Parathyroid adenoma (tissue), 2 donors: ENCODE measurements around the gene ABLIM1.

Experiments
- H2AFZ ChIP-seq: fragments of 300-600 bp; sonication (generic); one replicate; pipeline ENCODE4 v1.7.0; 2017; ENCODE audit warnings: antibody characterized with exemption, mild to moderate bottlenecking
- H3K27ac ChIP-seq: fragments of 300-600 bp; sonication (generic); one replicate; pipeline ENCODE4 v1.7.0; 2017
- H3K27me3 ChIP-seq: fragments of 300-600 bp; sonication (generic); one replicate; pipeline ENCODE4 v1.7.0; 2017; ENCODE audit warnings: low read length; ENCODE audit not compliant: control insufficient read depth, insufficient read depth
- H3K36me3 ChIP-seq: fragments of 300-600 bp; sonication (generic); one replicate; pipeline ENCODE4 v1.7.0; 2017; ENCODE audit warnings: low read length; ENCODE audit not compliant: control insufficient read depth, insufficient read depth
- H3K4me1 ChIP-seq: fragments of 300-600 bp; sonication (generic); one replicate; pipeline ENCODE4 v1.7.0; 2017; ENCODE audit warnings: control low read depth
- H3K4me2 ChIP-seq: fragments of 300-600 bp; sonication (generic); one replicate; pipeline ENCODE4 v1.7.0; 2017; ENCODE audit warnings: low read length
- H3K4me3 ChIP-seq: fragments of 300-600 bp; sonication (generic); one replicate; pipeline ENCODE4 v1.7.0; 2017; ENCODE audit warnings: low read depth, low read length
- H3K79me2 ChIP-seq: fragments of 300-600 bp; sonication (generic); one replicate; pipeline ENCODE4 v1.7.0; 2017; ENCODE audit warnings: control low read depth
- H3K9ac ChIP-seq: fragments of 300-600 bp; sonication (generic); one replicate; pipeline ENCODE4 v1.7.0; 2017; ENCODE audit warnings: mild to moderate bottlenecking
- H3K9me3 ChIP-seq: fragments of 300-600 bp; sonication (generic); one replicate; pipeline ENCODE4 v1.7.0; 2017; ENCODE audit warnings: low read length; ENCODE audit not compliant: control insufficient read depth
- TF ChIP-seq, protein P1 (sequence below): fragments of 300-600 bp; sonication (generic); IDR thresholded peaks from one replicate; pipeline ENCODE4 v1.7.0; 2017; ENCODE audit warnings: antibody characterized with exemption, mild to moderate bottlenecking
- donor health status: primary hyperparathyroidism.

ABLIM1 gene

DNA sequence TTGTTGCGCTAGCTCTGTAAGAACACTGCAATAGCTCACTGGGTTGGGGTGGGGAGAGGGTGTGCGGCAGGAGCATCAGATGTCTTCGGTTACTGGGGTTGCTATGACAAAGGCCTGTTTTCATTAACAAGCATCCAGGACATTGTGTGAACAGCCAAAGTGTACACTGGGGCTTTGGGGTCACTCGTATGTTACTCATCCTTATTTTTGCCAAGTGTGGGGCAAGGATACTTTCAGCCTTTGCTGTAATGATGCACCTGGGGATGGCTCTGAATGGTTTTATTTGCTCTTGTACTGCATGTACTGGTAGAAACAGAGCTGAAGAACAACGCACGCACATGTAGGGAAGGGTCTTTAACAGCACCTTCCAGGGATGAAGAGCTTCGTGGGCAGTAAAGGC, 180.8 kb downstream of the ABLIM1 start:
- no peaks in the 10 kb centered on the region for H3K79me2 ChIP-seq
- no peak overlapping the region for H3K9ac ChIP-seq
- no peak overlapping the region for H3K4me2 ChIP-seq
- no peak overlapping the region for H2AFZ ChIP-seq
- TF ChIP-seq, protein P1, sequence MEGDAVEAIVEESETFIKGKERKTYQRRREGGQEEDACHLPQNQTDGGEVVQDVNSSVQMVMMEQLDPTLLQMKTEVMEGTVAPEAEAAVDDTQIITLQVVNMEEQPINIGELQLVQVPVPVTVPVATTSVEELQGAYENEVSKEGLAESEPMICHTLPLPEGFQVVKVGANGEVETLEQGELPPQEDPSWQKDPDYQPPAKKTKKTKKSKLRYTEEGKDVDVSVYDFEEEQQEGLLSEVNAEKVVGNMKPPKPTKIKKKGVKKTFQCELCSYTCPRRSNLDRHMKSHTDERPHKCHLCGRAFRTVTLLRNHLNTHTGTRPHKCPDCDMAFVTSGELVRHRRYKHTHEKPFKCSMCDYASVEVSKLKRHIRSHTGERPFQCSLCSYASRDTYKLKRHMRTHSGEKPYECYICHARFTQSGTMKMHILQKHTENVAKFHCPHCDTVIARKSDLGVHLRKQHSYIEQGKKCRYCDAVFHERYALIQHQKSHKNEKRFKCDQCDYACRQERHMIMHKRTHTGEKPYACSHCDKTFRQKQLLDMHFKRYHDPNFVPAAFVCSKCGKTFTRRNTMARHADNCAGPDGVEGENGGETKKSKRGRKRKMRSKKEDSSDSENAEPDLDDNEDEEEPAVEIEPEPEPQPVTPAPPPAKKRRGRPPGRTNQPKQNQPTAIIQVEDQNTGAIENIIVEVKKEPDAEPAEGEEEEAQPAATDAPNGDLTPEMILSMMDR, result no peak
- H3K9me3 ChIP-seq, result no peaks in the 10 kb centered on the region
- H3K4me1 ChIP-seq, result peaks cover 5% of the 10 kb centered on the region
- no peak overlapping the region for H3K27ac ChIP-seq
- no peaks in the 10 kb centered on the region for H3K36me3 ChIP-seq
- no peak overlapping the region for H3K4me3 ChIP-seq
- no peaks in the 10 kb centered on the region for H3K27me3 ChIP-seq

DNA sequence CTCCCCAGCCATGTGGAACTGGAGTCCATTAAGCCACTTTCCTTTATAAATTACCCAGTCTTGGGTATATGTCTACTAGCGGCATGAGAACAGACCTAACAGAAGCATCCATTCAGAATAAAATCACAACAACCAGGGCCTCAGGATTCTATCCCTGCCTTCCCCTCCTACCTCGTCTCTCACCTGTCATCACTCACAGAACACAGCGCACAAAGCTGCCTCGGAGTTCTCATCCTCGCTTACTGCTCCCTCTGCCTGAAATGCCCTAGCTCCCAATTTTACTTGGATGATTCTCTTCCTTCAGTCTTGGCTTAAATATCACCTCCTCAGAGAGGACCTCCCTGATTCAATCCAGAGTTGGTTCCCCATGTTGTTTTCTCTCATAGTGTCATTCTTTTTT, 183.1 kb downstream of the ABLIM1 start:
- Histone ChIP-seq H3K4me1 (peaks cover 5% of the 10 kb centered on the region), H3K36me3 (no peaks in the 10 kb centered on the region), H3K9ac (no peak overlapping the region), H3K4me2 (no peak overlapping the region), H3K27ac (no peak overlapping the region), H3K27me3 (no peaks in the 10 kb centered on the region), H2AFZ (no peak overlapping the region), H3K4me3 (no peak overlapping the region), H3K79me2 (no peaks in the 10 kb centered on the region), H3K9me3 (no peaks in the 10 kb centered on the region)
- TF ChIP-seq, protein P1, result no peak

DNA sequence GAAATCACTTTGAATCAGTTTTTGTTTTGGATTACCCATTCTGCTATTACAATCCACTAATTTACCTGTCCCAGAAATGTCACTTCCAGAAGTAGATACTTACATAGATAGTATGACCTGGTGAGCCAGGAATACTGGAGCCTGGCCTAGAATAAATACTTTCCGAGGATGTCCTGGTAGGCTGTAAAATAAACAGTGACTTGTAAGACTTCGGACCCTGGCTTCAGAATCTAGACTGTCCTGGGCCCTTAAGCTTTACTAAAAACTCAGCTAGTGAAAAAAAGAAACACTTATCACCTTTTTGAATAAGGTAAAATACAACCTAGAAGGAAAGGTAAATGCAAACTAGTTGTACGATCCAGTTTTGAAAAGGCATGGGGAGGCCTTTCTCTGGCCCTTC, 184.3 kb downstream of the ABLIM1 start:
- no peaks in the 10 kb centered on the region for H3K9me3 ChIP-seq
- H3K79me2 ChIP-seq, result no peaks in the 10 kb centered on the region
- H3K36me3 ChIP-seq, result no peaks in the 10 kb centered on the region
- H2AFZ ChIP-seq, result no peak overlapping the region
- H3K4me3 ChIP-seq, result no peak overlapping the region
- H3K4me2 ChIP-seq, result no peak overlapping the region
- H3K27me3 ChIP-seq, result no peaks in the 10 kb centered on the region
- H3K9ac ChIP-seq, result no peak overlapping the region
- H3K27ac ChIP-seq, result no peak overlapping the region
- no peaks in the 10 kb centered on the region for H3K4me1 ChIP-seq
- TF ChIP-seq, protein P1, result no peak

DNA sequence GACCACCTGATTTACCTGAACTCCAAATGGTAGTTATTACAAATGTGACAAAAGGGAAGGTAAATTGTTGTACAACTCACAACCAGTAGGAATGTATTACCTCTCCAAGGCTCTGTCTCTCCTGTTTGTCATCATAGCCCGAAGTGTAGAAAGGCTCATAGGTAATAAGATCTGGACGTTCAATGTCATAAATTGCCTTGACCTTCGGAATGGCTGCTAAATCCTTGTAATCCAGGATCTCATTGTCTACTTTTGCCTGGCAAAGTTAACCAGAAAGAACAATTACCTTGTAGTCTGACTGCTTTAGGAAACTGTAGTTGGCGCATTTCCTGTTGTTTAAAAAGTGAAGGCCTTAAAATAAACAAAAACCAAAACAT, 185.2 kb downstream of the ABLIM1 start:
- Histone ChIP-seq H3K27ac (no peak overlapping the region), H3K4me1 (no peaks in the 10 kb centered on the region), H2AFZ (no peak overlapping the region), H3K36me3 (no peaks in the 10 kb centered on the region), H3K9ac (no peak overlapping the region), H3K4me2 (no peak overlapping the region), H3K27me3 (no peaks in the 10 kb centered on the region), H3K9me3 (no peaks in the 10 kb centered on the region), H3K79me2 (no peaks in the 10 kb centered on the region), H3K4me3 (no peak overlapping the region)
- TF ChIP-seq, protein P1, result no peak
